Parathyroid adenoma (tissue), 2 donors: ENCODE measurements around the gene DDAH1.

Experiments used
- H2AFZ ChIP-seq: fragments of 300-600 bp; sonication (generic); one replicate; pipeline ENCODE4 v1.7.0; 2017; ENCODE audit warnings: antibody characterized with exemption, mild to moderate bottlenecking
- H3K27ac ChIP-seq: fragments of 300-600 bp; sonication (generic); one replicate; pipeline ENCODE4 v1.7.0; 2017
- H3K27me3 ChIP-seq: fragments of 300-600 bp; sonication (generic); one replicate; pipeline ENCODE4 v1.7.0; 2017; ENCODE audit warnings: low read length; ENCODE audit not compliant: control insufficient read depth, insufficient read depth
- H3K36me3 ChIP-seq: fragments of 300-600 bp; sonication (generic); one replicate; pipeline ENCODE4 v1.7.0; 2017; ENCODE audit warnings: low read length; ENCODE audit not compliant: control insufficient read depth, insufficient read depth
- H3K4me1 ChIP-seq: fragments of 300-600 bp; sonication (generic); one replicate; pipeline ENCODE4 v1.7.0; 2017; ENCODE audit warnings: control low read depth
- H3K4me2 ChIP-seq: fragments of 300-600 bp; sonication (generic); one replicate; pipeline ENCODE4 v1.7.0; 2017; ENCODE audit warnings: low read length
- H3K4me3 ChIP-seq: fragments of 300-600 bp; sonication (generic); one replicate; pipeline ENCODE4 v1.7.0; 2017; ENCODE audit warnings: low read depth, low read length
- H3K79me2 ChIP-seq: fragments of 300-600 bp; sonication (generic); one replicate; pipeline ENCODE4 v1.7.0; 2017; ENCODE audit warnings: control low read depth
- H3K9ac ChIP-seq: fragments of 300-600 bp; sonication (generic); one replicate; pipeline ENCODE4 v1.7.0; 2017; ENCODE audit warnings: mild to moderate bottlenecking
- H3K9me3 ChIP-seq: fragments of 300-600 bp; sonication (generic); one replicate; pipeline ENCODE4 v1.7.0; 2017; ENCODE audit warnings: low read length; ENCODE audit not compliant: control insufficient read depth
- TF ChIP-seq, protein P1 (sequence below): fragments of 300-600 bp; sonication (generic); IDR thresholded peaks from one replicate; pipeline ENCODE4 v1.7.0; 2017; ENCODE audit warnings: antibody characterized with exemption, mild to moderate bottlenecking
- donor health status: primary hyperparathyroidism.

DDAH1 gene

DNA sequence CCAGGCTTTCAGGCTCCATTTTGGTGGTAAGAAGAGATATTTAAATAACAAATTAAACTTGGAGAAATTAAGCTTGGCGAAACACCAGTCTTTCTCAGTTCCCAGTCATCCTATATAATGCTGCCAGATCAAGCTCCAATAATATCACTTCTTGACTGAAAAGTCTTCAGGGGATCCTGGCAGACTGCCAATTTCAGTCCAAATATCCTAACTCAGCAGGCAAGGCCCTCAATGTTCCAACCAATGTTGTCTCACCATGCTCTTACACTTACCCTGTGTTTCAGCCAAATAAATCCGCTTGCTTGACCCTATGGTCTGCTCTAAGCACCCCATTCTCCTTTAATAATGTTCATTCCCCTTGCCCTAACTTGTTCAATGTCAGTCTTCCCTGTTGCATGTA, 148.6 kb downstream of the DDAH1 start:
- Histone ChIP-seq H3K79me2 (no peaks in the 10 kb centered on the region), H3K9ac (no peak overlapping the region), H3K27me3 (no peaks in the 10 kb centered on the region), H2AFZ (no peak overlapping the region), H3K4me1 (peaks cover 3% of the 10 kb centered on the region), H3K4me3 (no peak overlapping the region), H3K9me3 (no peaks in the 10 kb centered on the region), H3K4me2 (no peak overlapping the region), H3K27ac (no peak overlapping the region), H3K36me3 (no peaks in the 10 kb centered on the region)
- TF ChIP-seq, protein P1, sequence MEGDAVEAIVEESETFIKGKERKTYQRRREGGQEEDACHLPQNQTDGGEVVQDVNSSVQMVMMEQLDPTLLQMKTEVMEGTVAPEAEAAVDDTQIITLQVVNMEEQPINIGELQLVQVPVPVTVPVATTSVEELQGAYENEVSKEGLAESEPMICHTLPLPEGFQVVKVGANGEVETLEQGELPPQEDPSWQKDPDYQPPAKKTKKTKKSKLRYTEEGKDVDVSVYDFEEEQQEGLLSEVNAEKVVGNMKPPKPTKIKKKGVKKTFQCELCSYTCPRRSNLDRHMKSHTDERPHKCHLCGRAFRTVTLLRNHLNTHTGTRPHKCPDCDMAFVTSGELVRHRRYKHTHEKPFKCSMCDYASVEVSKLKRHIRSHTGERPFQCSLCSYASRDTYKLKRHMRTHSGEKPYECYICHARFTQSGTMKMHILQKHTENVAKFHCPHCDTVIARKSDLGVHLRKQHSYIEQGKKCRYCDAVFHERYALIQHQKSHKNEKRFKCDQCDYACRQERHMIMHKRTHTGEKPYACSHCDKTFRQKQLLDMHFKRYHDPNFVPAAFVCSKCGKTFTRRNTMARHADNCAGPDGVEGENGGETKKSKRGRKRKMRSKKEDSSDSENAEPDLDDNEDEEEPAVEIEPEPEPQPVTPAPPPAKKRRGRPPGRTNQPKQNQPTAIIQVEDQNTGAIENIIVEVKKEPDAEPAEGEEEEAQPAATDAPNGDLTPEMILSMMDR, result no peak

DNA sequence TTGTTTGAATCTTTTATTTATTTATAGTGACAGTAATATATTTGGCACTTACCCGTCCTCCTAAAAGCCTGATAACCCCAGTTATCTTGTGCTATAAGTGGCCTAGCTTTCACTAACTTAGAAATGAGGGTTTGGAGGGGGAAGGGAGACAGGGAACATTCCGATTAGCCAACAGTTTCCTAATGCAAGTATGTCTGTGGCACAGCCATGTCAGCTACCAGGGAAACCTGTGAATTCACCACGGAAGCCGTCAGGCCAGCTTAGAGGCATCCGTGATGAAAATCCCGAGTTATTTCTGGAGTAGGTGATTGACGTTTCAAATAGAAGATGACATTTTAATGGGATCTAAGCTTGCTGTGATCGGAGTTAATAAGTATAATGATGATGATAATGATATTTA, 149.2 kb downstream of the DDAH1 start:
- H3K4me3 ChIP-seq, result no peak overlapping the region
- no peaks in the 10 kb centered on the region for H3K36me3 ChIP-seq
- TF ChIP-seq, protein P1, result no peak
- H3K27ac ChIP-seq, result no peak overlapping the region
- no peak overlapping the region for H2AFZ ChIP-seq
- H3K4me1 ChIP-seq, result peaks cover 3% of the 10 kb centered on the region
- no peaks in the 10 kb centered on the region for H3K79me2 ChIP-seq
- H3K9me3 ChIP-seq, result no peaks in the 10 kb centered on the region
- H3K4me2 ChIP-seq, result no peak overlapping the region
- no peaks in the 10 kb centered on the region for H3K27me3 ChIP-seq
- no peak overlapping the region for H3K9ac ChIP-seq

DNA sequence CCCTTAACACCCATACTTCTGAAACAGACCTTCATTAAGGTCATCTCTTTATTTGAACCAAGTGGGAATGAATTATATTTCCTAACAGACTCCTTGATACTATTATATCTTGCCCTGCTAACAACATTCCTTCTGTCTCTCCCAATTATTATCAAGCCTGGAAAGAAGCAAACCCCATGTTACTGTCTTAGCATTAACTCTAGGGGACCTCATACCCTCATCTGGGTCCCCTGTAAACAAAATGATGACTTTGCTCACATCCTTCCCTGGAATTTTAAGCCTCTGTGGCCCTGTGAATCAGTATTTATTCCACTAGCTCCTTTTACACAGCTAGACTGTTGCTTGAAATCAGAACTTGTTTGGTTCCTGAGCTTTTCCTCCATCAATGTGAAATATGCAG, 150.2 kb downstream of the DDAH1 start:
- no peak overlapping the region for H3K4me3 ChIP-seq
- no peak overlapping the region for H3K27ac ChIP-seq
- H3K9me3 ChIP-seq, result no peaks in the 10 kb centered on the region
- H2AFZ ChIP-seq, result no peak overlapping the region
- no peak overlapping the region for H3K9ac ChIP-seq
- no peak overlapping the region for H3K4me2 ChIP-seq
- no peaks in the 10 kb centered on the region for H3K4me1 ChIP-seq
- H3K36me3 ChIP-seq, result no peaks in the 10 kb centered on the region
- no peaks in the 10 kb centered on the region for H3K27me3 ChIP-seq
- TF ChIP-seq, protein P1, result no peak
- H3K79me2 ChIP-seq, result no peaks in the 10 kb centered on the region

DNA sequence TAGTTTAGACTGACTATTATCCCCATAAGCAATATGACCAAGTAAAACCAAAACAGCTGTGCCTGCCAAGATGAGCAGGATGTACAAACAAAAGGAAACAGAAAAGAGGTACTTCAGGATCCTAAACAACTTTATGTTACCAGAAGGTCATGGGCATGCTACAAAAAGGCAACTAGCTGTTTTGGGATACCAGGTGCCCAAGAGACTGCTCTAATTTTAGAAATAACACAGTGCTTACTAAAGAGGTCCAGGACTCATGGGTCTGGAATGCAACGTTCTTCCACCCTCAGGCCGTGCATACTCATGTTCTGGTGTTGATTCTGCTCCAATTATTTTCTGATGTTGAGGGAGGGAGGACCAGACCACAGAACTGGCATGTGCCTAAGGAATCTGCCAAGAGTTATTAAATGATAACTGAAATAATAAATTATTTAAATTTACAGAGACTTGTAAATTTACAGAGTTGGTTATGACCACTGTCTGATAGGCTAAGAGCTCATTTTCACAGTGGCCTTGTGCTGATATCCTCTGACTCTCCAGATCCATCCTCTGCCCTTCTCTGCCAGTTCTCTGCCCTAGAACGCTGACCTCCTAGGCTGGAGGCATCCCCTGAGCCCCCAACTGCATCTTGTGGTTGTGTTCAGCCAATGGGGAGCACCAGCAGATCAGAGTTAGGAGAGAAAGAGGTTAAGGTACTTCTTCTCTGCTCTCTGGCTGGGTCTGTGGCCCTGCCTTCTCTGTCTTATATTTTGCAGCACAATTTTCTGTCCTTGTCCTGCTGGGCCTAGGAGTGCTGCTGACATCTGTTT, 150.9 kb downstream of the DDAH1 start:
- H3K9me3 ChIP-seq, result no peaks in the 10 kb centered on the region
- TF ChIP-seq, protein P1, result no peak
- H3K4me2 ChIP-seq, result no peak overlapping the region
- H2AFZ ChIP-seq, result no peak overlapping the region
- no peak overlapping the region for H3K4me3 ChIP-seq
- H3K79me2 ChIP-seq, result no peaks in the 10 kb centered on the region
- no peak overlapping the region for H3K9ac ChIP-seq
- no peaks in the 10 kb centered on the region for H3K36me3 ChIP-seq
- H3K4me1 ChIP-seq, result no peaks in the 10 kb centered on the region
- no peak overlapping the region for H3K27ac ChIP-seq
- H3K27me3 ChIP-seq, result no peaks in the 10 kb centered on the region

DNA sequence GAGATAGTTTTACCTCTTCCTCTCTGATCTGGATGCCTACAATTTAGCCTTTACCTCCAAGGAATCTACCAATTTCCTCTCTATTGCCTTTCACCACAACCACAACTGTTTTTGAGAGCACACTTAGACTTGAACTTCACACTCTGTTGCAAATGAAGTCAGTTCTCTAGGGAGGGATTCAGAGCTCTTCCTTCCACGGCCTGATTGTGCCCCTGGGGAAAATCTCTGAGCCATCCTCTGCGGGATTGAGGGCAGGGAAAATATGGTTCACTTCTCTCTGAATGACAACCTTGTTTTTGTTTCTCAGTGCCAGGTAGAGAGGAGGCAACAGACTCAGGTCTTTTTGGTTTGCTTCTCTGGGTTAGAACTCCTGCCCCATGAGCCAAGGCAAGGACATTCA, 153.1 kb downstream of the DDAH1 start:
- H3K36me3 ChIP-seq, result no peaks in the 10 kb centered on the region
- H3K4me3 ChIP-seq, result no peak overlapping the region
- H3K79me2 ChIP-seq, result no peaks in the 10 kb centered on the region
- H2AFZ ChIP-seq, result no peak overlapping the region
- no peak overlapping the region for H3K4me2 ChIP-seq
- H3K4me1 ChIP-seq, result no peaks in the 10 kb centered on the region
- no peaks in the 10 kb centered on the region for H3K27me3 ChIP-seq
- TF ChIP-seq, protein P1, result no peak
- H3K9me3 ChIP-seq, result no peaks in the 10 kb centered on the region
- H3K9ac ChIP-seq, result no peak overlapping the region
- no peak overlapping the region for H3K27ac ChIP-seq
